IPS-15b (cell line): ENCODE measurements around the gene DNAH5.

Experiments
- H3K27me3 ChIP-seq: one replicate; pipeline ENCODE4 v1.6.1; 2013; ENCODE audit warnings: low read length; ENCODE audit not compliant: control insufficient read depth, insufficient read depth
- H3K36me3 ChIP-seq: one replicate; pipeline ENCODE4 v1.6.1; 2013; ENCODE audit warnings: low read length; ENCODE audit not compliant: control insufficient read depth, insufficient read depth
- H3K4me1 ChIP-seq: one replicate; pipeline ENCODE4 v1.6.1; 2013; ENCODE audit warnings: mild to moderate bottlenecking, low read length; ENCODE audit not compliant: control insufficient read depth, insufficient read depth
- H3K4me3 ChIP-seq: one replicate; pipeline ENCODE4 v1.5.1; 2013; ENCODE audit warnings: low read depth, low read length
- H3K9ac ChIP-seq: one replicate; pipeline ENCODE4 v1.6.1; 2013; ENCODE audit warnings: low read depth, mild to moderate bottlenecking, low read length
- H3K9me3 ChIP-seq: one replicate; pipeline ENCODE4 v1.6.1; 2013; ENCODE audit warnings: mild to moderate bottlenecking, low read length; ENCODE audit not compliant: control insufficient read depth, insufficient read depth

The DNAH5 gene

GRCh38 chr5:13749766-13750165 lies 194.7 kb downstream of the DNAH5 start:
- Histone ChIP-seq H3K9ac (no peak overlapping the region), H3K4me3 (no peak overlapping the region), H3K9me3 (no peaks in the 10 kb centered on the region), H3K4me1 (peaks cover 3% of the 10 kb centered on the region), H3K36me3 (no peaks in the 10 kb centered on the region), H3K27me3 (no peaks in the 10 kb centered on the region)

- no peak overlapping the region for H3K9ac ChIP-seq
- H3K4me3 ChIP-seq, result no peak overlapping the region
- H3K9me3 ChIP-seq, result no peaks in the 10 kb centered on the region
- H3K4me1 ChIP-seq, result peaks cover 3% of the 10 kb centered on the region
- no peaks in the 10 kb centered on the region for H3K36me3 ChIP-seq
- H3K27me3 ChIP-seq, result no peaks in the 10 kb centered on the region
These were observed 198.5 kb downstream of the DNAH5 start for GRCh38 chr5:13746026-13746425.

GRCh38 chr5:13745508-13745907 lies 199.0 kb downstream of the DNAH5 start:
- H3K27me3 ChIP-seq, result no peaks in the 10 kb centered on the region
- H3K4me1 ChIP-seq, result peaks cover 3% of the 10 kb centered on the region
- H3K9me3 ChIP-seq, result no peaks in the 10 kb centered on the region
- no peak overlapping the region for H3K9ac ChIP-seq
- H3K4me3 ChIP-seq, result no peak overlapping the region
- H3K36me3 ChIP-seq, result no peaks in the 10 kb centered on the region

GRCh38 chr5:13740471-13740870 lies 204.0 kb downstream of the DNAH5 start:
- Histone ChIP-seq H3K36me3 (no peaks in the 10 kb centered on the region), H3K4me1 (no peaks in the 10 kb centered on the region), H3K9me3 (no peaks in the 10 kb centered on the region), H3K27me3 (no peaks in the 10 kb centered on the region), H3K4me3 (no peak overlapping the region), H3K9ac (no peak overlapping the region)

GRCh38 chr5:13739479-13739878 lies 205.0 kb downstream of the DNAH5 start:
- H3K9ac ChIP-seq, result no peak overlapping the region
- H3K4me1 ChIP-seq, result no peaks in the 10 kb centered on the region
- H3K4me3 ChIP-seq, result no peak overlapping the region
- no peaks in the 10 kb centered on the region for H3K27me3 ChIP-seq
- H3K36me3 ChIP-seq, result no peaks in the 10 kb centered on the region
- no peaks in the 10 kb centered on the region for H3K9me3 ChIP-seq

GRCh38 chr5:13735691-13736090 lies 208.8 kb downstream of the DNAH5 start:
- Histone ChIP-seq H3K9ac (no peak overlapping the region), H3K4me1 (no peaks in the 10 kb centered on the region), H3K27me3 (no peaks in the 10 kb centered on the region), H3K4me3 (no peak overlapping the region), H3K9me3 (no peaks in the 10 kb centered on the region), H3K36me3 (no peaks in the 10 kb centered on the region)

- no peaks in the 10 kb centered on the region for H3K27me3 ChIP-seq
- no peaks in the 10 kb centered on the region for H3K36me3 ChIP-seq
- H3K4me3 ChIP-seq, result no peak overlapping the region
- H3K4me1 ChIP-seq, result no peaks in the 10 kb centered on the region
- no peak overlapping the region for H3K9ac ChIP-seq
- H3K9me3 ChIP-seq, result no peaks in the 10 kb centered on the region
These were observed 213.3 kb downstream of the DNAH5 start for GRCh38 chr5:13731121-13731628.

GRCh38 chr5:13708906-13709305 lies 235.6 kb downstream of the DNAH5 start:
- Histone ChIP-seq H3K27me3 (no peaks in the 10 kb centered on the region), H3K36me3 (no peaks in the 10 kb centered on the region), H3K9ac (no peak overlapping the region), H3K9me3 (no peaks in the 10 kb centered on the region), H3K4me1 (no peaks in the 10 kb centered on the region), H3K4me3 (no peak overlapping the region)

GRCh38 chr5:13708432-13708831 lies 236.1 kb downstream of the DNAH5 start:
- Histone ChIP-seq H3K4me3 (no peak overlapping the region), H3K9ac (no peak overlapping the region), H3K36me3 (no peaks in the 10 kb centered on the region), H3K9me3 (no peaks in the 10 kb centered on the region), H3K27me3 (no peaks in the 10 kb centered on the region), H3K4me1 (no peaks in the 10 kb centered on the region)

- Histone ChIP-seq H3K36me3 (no peaks in the 10 kb centered on the region), H3K27me3 (no peaks in the 10 kb centered on the region), H3K4me3 (no peak overlapping the region), H3K9ac (no peak overlapping the region), H3K9me3 (no peaks in the 10 kb centered on the region), H3K4me1 (no peaks in the 10 kb centered on the region)
These were observed 240.1 kb downstream of the DNAH5 start for GRCh38 chr5:13704396-13704795.

- Histone ChIP-seq H3K4me1 (no peaks in the 10 kb centered on the region), H3K27me3 (no peaks in the 10 kb centered on the region), H3K36me3 (no peaks in the 10 kb centered on the region), H3K4me3 (no peak overlapping the region), H3K9me3 (no peaks in the 10 kb centered on the region), H3K9ac (no peak overlapping the region)
These were observed 243.9 kb downstream of the DNAH5 start for GRCh38 chr5:13700626-13701025.

- no peak overlapping the region for H3K4me3 ChIP-seq
These were observed 245.6 kb downstream of the DNAH5 start for GRCh38 chr5:13698885-13699284.

More at GRCh38 chr5:13698885-13699284, 245.6 kb downstream of the DNAH5 start:
- Histone ChIP-seq H3K4me1 (no peaks in the 10 kb centered on the region), H3K36me3 (no peaks in the 10 kb centered on the region), H3K9ac (no peak overlapping the region), H3K9me3 (no peaks in the 10 kb centered on the region), H3K27me3 (no peaks in the 10 kb centered on the region)
